ENCODE measurements around the gene ROBO4.

- no peak for TF ChIP-seq EP300 (IDR thresholded peaks at IDR 0.05)
- TF ChIP-seq CTCF (IDR thresholded peaks at IDR 0.05), result no peak
- no peak for TF ChIP-seq POLR2A (IDR thresholded peaks at IDR 0.05)
These were observed 58.3 kb downstream of the ROBO4 start for GRCh38 chr11:124839128-124839971.

Data from stomach (tissue), 4 donors.